ENCODE measurements around the gene CARS2.
"Not testable (repeated sequence)": the region's sequence is repeated elsewhere in the genome, so short reads cannot be mapped to it uniquely, and the experiment has no call there.

Gene CARS2

GRCh38 chr13:110618780-110619179 is 87.1 kb downstream of the CARS2 start:
- no peak for DNase-seq (ENCODE audit: low spot score)

GRCh38 chr13:110618167-110618566 is 87.7 kb downstream of the CARS2 start:
- no peak for DNase-seq (ENCODE audit: low spot score)

GRCh38 chr13:110617321-110618072 is 88.4 kb downstream of the CARS2 start:
- no peak for DNase-seq (ENCODE audit: low spot score)

GRCh38 chr13:110616103-110617101 is 89.5 kb downstream of the CARS2 start:
- no peak for DNase-seq (ENCODE audit: low spot score)

- peak; percentile 92 for DNase-seq (ENCODE audit: low spot score)
Observed at GRCh38 chr13:110615322-110616102, 90.4 kb downstream of the CARS2 start, which contains the start of gene NAXD. Gene NAXD (plus strand): TSS chr13:110615545. CDS start chr13:110615602, 57 bp downstream.

- no peak for DNase-seq (ENCODE audit: low spot score)
Observed at GRCh38 chr13:110615005-110615321, 91.0 kb downstream of the CARS2 start.

- DNase-seq (ENCODE audit: low spot score), result no peak
Observed at GRCh38 chr13:110610955-110611595, 94.8 kb downstream of the CARS2 start.

- no peak for DNase-seq (ENCODE audit: low spot score)
Observed at GRCh38 chr13:110607675-110608224, 98.2 kb downstream of the CARS2 start.

- DNase-seq (ENCODE audit: low spot score), result not testable (repeated sequence)
Observed at GRCh38 chr13:110606281-110606680, 99.6 kb downstream of the CARS2 start.

GRCh38 chr13:110605132-110605531 is 100.8 kb downstream of the CARS2 start:
- no peak for DNase-seq (ENCODE audit: low spot score)

- no peak for DNase-seq (ENCODE audit: low spot score)
Observed at GRCh38 chr13:110600980-110601379, 104.9 kb downstream of the CARS2 start.

- no peak for DNase-seq (ENCODE audit: low spot score)
Observed at GRCh38 chr13:110600261-110600819, 105.6 kb downstream of the CARS2 start.

GRCh38 chr13:110597041-110597689 is 108.8 kb downstream of the CARS2 start:
- no peak for DNase-seq (ENCODE audit: low spot score)

- peak; percentile 49 for DNase-seq (ENCODE audit: low spot score)
Observed at GRCh38 chr13:110593430-110594130, 112.3 kb downstream of the CARS2 start.

- no peak for DNase-seq (ENCODE audit: low spot score)
Observed at GRCh38 chr13:110592665-110593064, 113.3 kb downstream of the CARS2 start.
